ENCODE data around the gene DOCK2.
A peak's percentile ranks its signal among the peaks of the same experiment; 100 is the strongest.

DOCK2 gene

GRCh38 chr5:169754737-169755136 lies 117.7 kb downstream of the DOCK2 start (continued):
- 0 out of 2 replicates have a peak, but pooled peaks have one; percentile 42 for TF ChIP-seq ZNF518A (tag by site-specific recombination; conservative IDR thresholded peaks at IDR 0.05; ENCODE audit: low read depth)

GRCh38 chr5:169756071-169756765 lies 119.1 kb downstream of the DOCK2 start:
- H3K36me3 ChIP-seq (ENCODE audit: control insufficient read depth in 2 of 2, insufficient read depth in 1 of 2, low read length in 2 of 2): no peaks in the 10 kb centered on the region
- ChIA-PET CTCF (interaction anchor here (0.7 kb wide), 1 partner anchor 11 kb away, joined by 3 read pairs; no protein-coding TSS in a partner anchor), POLR2A (no interaction called here)
- no peak overlapping the region for H3K27ac ChIP-seq (ENCODE audit: extremely low read depth, low read depth, low read length)
- no peaks in the 10 kb centered on the region for H3K4me1 ChIP-seq (ENCODE audit: control insufficient read depth, insufficient read depth, low read length)
- TF ChIP-seq ZNF521 (tag by site-specific recombination; IDR thresholded peaks at IDR 0.05): no peak
- TF ChIP-seq ZNF585B (tag by site-specific recombination; IDR thresholded peaks at IDR 0.05): no peak
- TF ChIP-seq ZNF692 (tag by site-specific recombination; IDR thresholded peaks at IDR 0.05): no peak
- TF ChIP-seq RBAK (tag by site-specific recombination; IDR thresholded peaks at IDR 0.05): no peak
- no peak for TF ChIP-seq ZNF549 (tag by site-specific recombination; IDR thresholded peaks at IDR 0.05)
- no peak for TF ChIP-seq ZSCAN5A (tag by site-specific recombination; IDR thresholded peaks at IDR 0.05)
- TF ChIP-seq ZNF530 (tag by site-specific recombination; IDR thresholded peaks at IDR 0.05; ENCODE audit: low read depth): no peak
- TF ChIP-seq ZBTB10 (tag by site-specific recombination; IDR thresholded peaks at IDR 0.05): no peak
- no peak for TF ChIP-seq HOXD13 (CRISPR knock-in tag; IDR thresholded peaks at IDR 0.05; ENCODE audit: borderline replicate concordance)
- no peak for TF ChIP-seq ZNF155 (tag by site-specific recombination; IDR thresholded peaks at IDR 0.05)
- no peak for TF ChIP-seq ZNF239 (tag by site-specific recombination; IDR thresholded peaks at IDR 0.05)
- no peak for TF ChIP-seq ZNF558 (tag by site-specific recombination; IDR thresholded peaks at IDR 0.05)
- no peaks in the 10 kb centered on the region for H3K9me3 ChIP-seq (ENCODE audit: control insufficient read depth, insufficient read depth, low read depth, low read length)
- H3K4me3 ChIP-seq (ENCODE audit: low read depth, low read length): no peak overlapping the region

All from HEK293 (cell line).